GM23248 (cell line): ENCODE data around the gene ANKRD6. TPM values are rescaled to one million over a fixed set of nuclear protein-coding genes. Genes with fewer than 3 reads are reported as not detected.

ENCODE experiments used
- DNase-seq: peaks from one replicate; pipeline ENCODE4 v3.0.0-alpha.2; 2015
- H2AFZ ChIP-seq: fragments of 200-600 bp; sonication (generic); 2 replicates; pipeline ENCODE4 v1.6.1; 2016; ENCODE audit warnings: antibody characterized with exemption
- H3F3A ChIP-seq: fragments of 200-600 bp; sonication (generic); 2 replicates; pipeline ENCODE4 v1.6.1; 2016; ENCODE audit warnings: mild to moderate bottlenecking, antibody characterized with exemption, mixed run types; ENCODE audit not compliant: insufficient read depth
- H3K27ac ChIP-seq: fragments of 200-600 bp; sonication (generic); 2 replicates; pipeline ENCODE4 v1.5.1; 2016; ENCODE audit warnings: mild to moderate bottlenecking
- H3K27me3 ChIP-seq: fragments of 200-600 bp; sonication (generic); replicated peaks from 2 replicates; pipeline ENCODE4 v1.6.1; 2016; ENCODE audit warnings: mild to moderate bottlenecking; ENCODE audit not compliant: insufficient read depth
- H3K36me3 ChIP-seq: fragments of 200-600 bp; sonication (generic); 2 replicates; pipeline ENCODE4 v1.6.1; 2016; ENCODE audit warnings: low read depth, mild to moderate bottlenecking
- H3K4me1 ChIP-seq: fragments of 200-600 bp; sonication (generic); 2 replicates; pipeline ENCODE4 v1.6.1; 2016; ENCODE audit warnings: mild to moderate bottlenecking; ENCODE audit not compliant: insufficient read depth
- H3K4me2 ChIP-seq: fragments of 200-600 bp; sonication (generic); one replicate; pipeline ENCODE4 v1.6.1; 2016; ENCODE audit warnings: mild to moderate bottlenecking; ENCODE audit not compliant: unreplicated experiment
- H3K4me3 ChIP-seq: fragments of 200-600 bp; sonication (generic); 2 replicates; pipeline ENCODE4 v1.5.1; 2016; ENCODE audit warnings: mild to moderate bottlenecking
- H3K79me2 ChIP-seq: fragments of 200-600 bp; sonication (generic); 2 replicates; pipeline ENCODE4 v1.6.1; 2016; ENCODE audit warnings: mild to moderate bottlenecking; ENCODE audit not compliant: insufficient read depth
- H3K9ac ChIP-seq: fragments of 200-600 bp; sonication (generic); 2 replicates; pipeline ENCODE4 v1.6.1; 2016; ENCODE audit warnings: mild to moderate bottlenecking
- H3K9me2 ChIP-seq: fragments of 200-600 bp; sonication (generic); 2 replicates; pipeline ENCODE4 v1.6.1; 2016; ENCODE audit warnings: mixed run types, mild to moderate bottlenecking, moderate library complexity; ENCODE audit not compliant: insufficient read depth
- H3K9me3 ChIP-seq: fragments of 200-600 bp; sonication (generic); one replicate; pipeline ENCODE4 v1.6.1; 2017; ENCODE audit warnings: low read depth
- H4K20me1 ChIP-seq: fragments of 200-600 bp; sonication (generic); 2 replicates; pipeline ENCODE4 v1.6.0; 2016; ENCODE audit not compliant: insufficient read depth
- EZH2 ChIP-seq: fragments of 200-600 bp; sonication (generic); IDR thresholded peaks from 2 replicates; pipeline ENCODE4 v1.6.1; 2018; ENCODE audit warnings: antibody characterized with exemption, mild to moderate bottlenecking; ENCODE audit not compliant: insufficient read depth, poor library complexity, severe bottlenecking
- EZH2phosphoT487 ChIP-seq: fragments of 200-600 bp; sonication (generic); IDR thresholded peaks from 2 replicates; pipeline ENCODE4 v1.6.1; 2018; ENCODE audit warnings: antibody characterized with exemption, moderate library complexity, mild to moderate bottlenecking, low read depth; ENCODE audit not compliant: insufficient read depth
- WGBS, 2 experiments: methylation state at CpG; one replicate each; pipeline ENCODE4 v1.1.6; 2015 to 2017; ENCODE audit warnings: low lambda C conversion rate in 2 of 2, low coverage in 1 of 2; ENCODE audit errors: missing lambda C conversion rate in 2 of 2; 5-methylcytosine and 5-hydroxymethylcytosine counted together
- in situ Hi-C: fragments of 300-500 bp; cut with MboI; formaldehyde crosslinking; loops from 2 replicates; pipeline ENCODE4 v1.15.0; 2020
- polyA plus RNA-seq: library from polyadenylated mRNA; unstranded; fragments of >200 nt; fragmentation: Nextera tagmentation; extraction: Ambion mirVana; gene quantifications from 2 replicates; pipeline ENCODE4 v1.2.1, GENCODE V29; 2016
- total RNA-seq: library from RNA; depleted of rRNA; stranded (reverse); fragments of >200 nt; shearing (Covaris generic); gene quantifications from 2 replicates; pipeline ENCODE4 v1.2.3, GENCODE V29; 2014

ANKRD6 gene
- total and polyA plus RNA-seq, 2 experiments from 2014 or later: 0.54 to 12.4 TPM

- Histone ChIP-seq H3K4me1 (no peaks in the 10 kb centered on the region), H4K20me1 (no peaks in the 10 kb centered on the region), H3K9ac (no peak overlapping the region), H2AFZ (no peak overlapping the region), H3K36me3 (no peaks in the 10 kb centered on the region), H3K9me3 (no peaks in the 10 kb centered on the region), H3K4me2 (no peak overlapping the region), H3F3A (no peaks in the 10 kb centered on the region), H3K27ac (no peak overlapping the region), H3K9me2 (no peaks in the 10 kb centered on the region), H3K27me3 (no peaks in the 10 kb centered on the region), H3K79me2 (no peaks in the 10 kb centered on the region), H3K4me3 (no peak overlapping the region)
- no peak for DNase-seq
- in situ Hi-C loops: no loop called here
- no peak for TF ChIP-seq EZH2
- no peak for TF ChIP-seq EZH2phosphoT487
- 72 to 75% methylated on average over 2 of the region's 2 CpGs for WGBS, 2 experiments
Observed at GRCh38 chr6:89503641-89504040, 70.7 kb downstream of the ANKRD6 start.

DNA sequence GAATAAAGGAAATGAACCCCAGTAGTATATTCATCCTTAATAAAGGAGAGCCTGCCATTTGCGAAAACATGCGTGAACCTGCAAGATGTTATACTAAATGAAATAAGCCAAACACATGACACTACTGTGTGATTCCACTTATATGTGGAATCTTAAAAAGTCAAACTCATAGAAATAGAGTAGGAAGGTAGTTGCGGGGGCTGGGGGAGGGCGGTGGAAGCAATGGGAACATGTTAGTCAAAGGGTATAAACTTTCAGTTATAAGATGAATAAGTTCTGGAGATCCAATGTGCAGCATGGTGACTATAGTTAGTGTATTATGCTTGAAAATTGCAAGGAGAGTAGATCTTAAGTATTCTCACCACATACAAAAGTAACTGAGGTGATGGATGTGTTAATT is 72.9 kb downstream of the ANKRD6 start:
- no peaks in the 10 kb centered on the region for H3K9me2 ChIP-seq
- H3K79me2 ChIP-seq: no peaks in the 10 kb centered on the region
- H2AFZ ChIP-seq: no peak overlapping the region
- no peaks in the 10 kb centered on the region for H4K20me1 ChIP-seq
- DNase-seq: no peak
- TF ChIP-seq EZH2: no peak
- TF ChIP-seq EZH2phosphoT487: no peak
- no peak overlapping the region for H3K27ac ChIP-seq
- H3K27me3 ChIP-seq: no peaks in the 10 kb centered on the region
- in situ Hi-C loops: no loop called here
- no peaks in the 10 kb centered on the region for H3K36me3 ChIP-seq
- H3K9ac ChIP-seq: no peak overlapping the region
- H3F3A ChIP-seq: no peaks in the 10 kb centered on the region
- WGBS, 2 experiments: 85 to 88% methylated on average over 4 of the region's 4 CpGs
- no peaks in the 10 kb centered on the region for H3K9me3 ChIP-seq
- no peak overlapping the region for H3K4me3 ChIP-seq
- no peaks in the 10 kb centered on the region for H3K4me1 ChIP-seq
- no peak overlapping the region for H3K4me2 ChIP-seq

DNA sequence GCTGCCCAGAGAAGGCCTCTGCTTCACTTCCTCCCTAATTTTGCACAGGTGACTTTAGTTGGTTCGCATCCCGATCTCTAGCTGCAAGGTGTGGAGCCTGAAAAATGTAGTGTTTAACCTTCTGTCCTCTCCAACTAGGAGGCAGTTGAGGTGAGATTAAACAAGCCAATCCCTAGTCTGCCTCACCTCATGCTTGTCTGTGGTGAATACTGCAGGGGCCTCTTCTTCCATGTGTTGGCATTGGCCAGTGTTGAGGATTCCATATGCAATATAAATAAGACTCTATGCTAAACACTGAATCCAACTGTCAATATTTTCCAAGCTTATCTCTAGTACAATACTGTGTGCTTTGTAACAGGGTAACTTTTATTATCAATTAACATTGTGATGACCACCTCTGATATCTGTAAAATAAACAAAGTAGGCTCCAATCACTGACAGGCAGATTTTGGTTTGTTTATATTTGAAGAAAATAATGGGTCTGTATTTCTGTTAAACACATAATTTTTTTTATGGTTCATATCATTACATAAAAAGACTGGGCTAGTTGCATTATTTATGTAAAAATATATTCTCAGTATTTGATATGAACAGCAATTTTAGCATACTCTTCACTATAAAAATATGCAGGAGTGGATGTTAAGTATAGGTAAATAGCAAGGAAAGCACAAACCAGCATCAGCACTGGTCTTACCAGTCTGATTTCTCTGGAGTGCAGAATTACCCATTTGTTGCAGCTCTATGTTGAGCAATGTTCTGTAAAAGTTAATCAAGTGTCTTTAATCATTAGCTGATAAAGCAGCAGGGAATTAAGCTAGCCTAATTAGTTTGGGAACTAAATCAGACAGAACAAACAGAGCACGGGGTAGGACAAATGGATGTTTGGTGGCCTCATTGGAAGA is 74.0 kb downstream of the ANKRD6 start:
- Histone ChIP-seq H3K9me3 (no peaks in the 10 kb centered on the region), H3K27ac (no peak overlapping the region)
- WGBS, 2 experiments: 71 to 75% methylated on average over 3 of the region's 3 CpGs

GRCh38 chr6:89508755-89509563 is 76.0 kb downstream of the ANKRD6 start:
- no peak for TF ChIP-seq EZH2phosphoT487
- TF ChIP-seq EZH2: no peak
- Histone ChIP-seq H3K27me3 (no peaks in the 10 kb centered on the region), H3K79me2 (no peaks in the 10 kb centered on the region), H3K9me2 (no peaks in the 10 kb centered on the region), H3K36me3 (no peaks in the 10 kb centered on the region), H3K9me3 (no peaks in the 10 kb centered on the region), H3K27ac (no peak overlapping the region), H3K9ac (no peak overlapping the region), H3F3A (no peaks in the 10 kb centered on the region), H3K4me2 (no peak overlapping the region), H3K4me1 (no peaks in the 10 kb centered on the region), H4K20me1 (no peaks in the 10 kb centered on the region), H3K4me3 (no peak overlapping the region), H2AFZ (no peak overlapping the region)
- no peak for DNase-seq
- 78 to 82% methylated on average over 8 of the region's 8 CpGs for WGBS, 2 experiments
- in situ Hi-C loops: no loop called here

More for the DNA sequence above, 74.0 kb downstream of the ANKRD6 start:
- Histone ChIP-seq H3K9me2 (no peaks in the 10 kb centered on the region), H3K4me1 (no peaks in the 10 kb centered on the region), H3F3A (no peaks in the 10 kb centered on the region), H4K20me1 (no peaks in the 10 kb centered on the region), H2AFZ (no peak overlapping the region), H3K36me3 (no peaks in the 10 kb centered on the region), H3K4me2 (no peak overlapping the region), H3K79me2 (no peaks in the 10 kb centered on the region), H3K9ac (no peak overlapping the region), H3K27me3 (no peaks in the 10 kb centered on the region), H3K4me3 (no peak overlapping the region)
- in situ Hi-C loops: no loop called here
- TF ChIP-seq EZH2phosphoT487: no peak
- no peak for DNase-seq
